A549 (cell line): ENCODE measurements around the gene PTPRN2.

Source experiments
- CTCF ChIP-seq: fragments of >200 bp; sonication (Bioruptor Twin); formaldehyde crosslinking; IDR thresholded peaks from 3 replicates; pipeline ENCODE4 v1.5.1; 2016
- POLR2A ChIP-seq: IDR thresholded peaks from 2 replicates; pipeline ENCODE4 v1.6.1; 2012; ENCODE audit warnings: mild to moderate bottlenecking, low read length

- TF ChIP-seq CTCF (no peak), POLR2A (no peak)
These were observed 1086.0 kb downstream of the PTPRN2 start for GRCh38 chr7:157501581-157501980.
